Measurements from ENCODE around the gene BBLN. TPM values are rescaled to one million over a fixed set of nuclear protein-coding genes. Genes with fewer than 3 reads are reported as not detected.
A peak's percentile ranks its signal among the peaks of the same experiment; 100 is the strongest.

The BBLN gene
- total RNA-seq, 1 experiment from 2014 or later: 112 TPM

DNA sequence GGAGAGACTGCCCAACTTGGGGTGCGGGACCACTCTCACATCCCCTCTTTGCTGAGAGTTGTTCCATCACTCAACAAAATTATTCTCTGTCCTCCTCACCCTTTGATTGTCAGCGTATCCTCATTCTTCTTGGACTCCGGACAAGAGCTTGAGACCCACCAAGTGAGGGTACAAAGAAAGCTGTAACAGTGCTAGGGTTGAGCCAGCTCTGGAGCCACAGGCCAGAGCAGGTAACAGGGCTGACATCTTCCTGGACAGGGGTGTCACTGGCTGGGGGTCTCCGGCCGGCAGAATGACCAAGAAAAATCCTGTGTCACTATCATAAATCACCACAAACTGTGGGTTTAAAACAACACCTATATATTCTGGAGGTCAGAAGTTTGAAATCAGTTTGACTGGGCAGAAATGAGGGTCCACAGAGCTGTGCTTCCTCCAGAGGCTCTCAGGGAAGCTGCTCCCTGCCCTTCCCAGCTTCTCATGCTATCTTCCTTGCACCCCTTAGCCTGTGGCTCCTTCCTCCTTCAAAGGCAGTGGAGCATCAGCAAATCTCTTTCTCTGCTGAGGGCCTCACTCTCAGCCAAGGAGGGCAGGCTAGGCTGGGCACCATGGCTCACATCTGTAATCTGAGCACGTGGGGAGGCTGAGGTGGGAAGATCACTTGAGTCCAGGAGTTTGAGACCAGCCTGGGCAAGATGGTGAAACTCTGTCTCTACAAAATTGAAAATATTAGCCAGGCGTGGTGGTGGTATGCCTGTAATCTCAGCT is 4.1 kb upstream of the BBLN start:
- H3K4me3 ChIP-seq: no peak overlapping the region
- DNase-seq (ENCODE audit: low read depth in 1 of 2, low spot score in 2 of 2): no peak
- peaks cover 7% of the 10 kb centered on the region for H3K4me1 ChIP-seq (replicated peaks)
- 0 out of 2 replicates have a peak, but pooled peaks cover 4% of the 10 kb centered on the region for H3K9me3 ChIP-seq (replicated peaks)
- no peak overlapping the region for H3K27ac ChIP-seq
- no peaks in the 10 kb centered on the region for H3K27me3 ChIP-seq (replicated peaks)
- no peaks in the 10 kb centered on the region for H3K36me3 ChIP-seq

DNA sequence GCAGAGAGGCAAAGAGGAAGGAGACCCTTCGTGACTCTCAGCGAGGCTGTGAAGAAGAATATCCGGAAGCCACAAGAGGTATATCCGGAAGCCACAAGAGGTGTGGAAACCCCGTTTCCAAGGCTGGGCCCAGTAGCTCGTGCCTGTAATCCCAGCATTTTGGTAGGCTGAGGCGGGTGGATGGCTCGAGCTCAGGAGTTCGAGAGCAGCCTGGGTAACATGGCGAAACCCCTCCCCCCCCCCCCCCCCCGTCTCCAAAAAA is 612 bp upstream of the BBLN start:
- peaks cover 11% of the 10 kb centered on the region for H3K4me1 ChIP-seq (replicated peaks)
- H3K27ac ChIP-seq: no peak overlapping the region
- H3K4me3 ChIP-seq: peak overlapping the region; percentile 71
- H3K9me3 ChIP-seq (replicated peaks): 0 out of 2 replicates have a peak, but pooled peaks cover 4% of the 10 kb centered on the region
- no peaks in the 10 kb centered on the region for H3K27me3 ChIP-seq (replicated peaks)
- no peak for DNase-seq (ENCODE audit: low read depth in 1 of 2, low spot score in 2 of 2)
- peaks cover 20% of the 10 kb centered on the region for H3K36me3 ChIP-seq

DNA sequence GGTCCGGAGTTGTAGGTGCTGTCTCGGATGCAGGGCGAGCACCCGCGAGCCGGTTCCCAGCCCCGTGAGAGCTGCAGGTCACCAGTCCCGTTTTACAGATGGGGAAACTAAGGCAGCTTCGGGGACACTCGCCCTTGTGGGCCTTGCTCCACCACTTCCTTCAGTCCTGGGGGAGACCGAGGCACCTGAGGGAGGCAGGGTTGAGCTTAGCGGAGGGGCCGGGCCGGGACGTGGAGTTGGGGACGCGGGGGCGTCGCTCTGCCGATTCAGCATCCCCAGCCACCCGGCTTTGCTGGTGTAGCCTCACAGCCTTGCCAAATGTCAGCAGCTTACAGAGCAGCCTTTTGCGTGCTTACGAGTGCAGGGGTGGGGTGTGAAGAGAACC is 530 bp downstream of the BBLN start:
- peak in 1 of 2 experiments; percentile 25 for DNase-seq (ENCODE audit: low read depth in 1 of 2, low spot score in 2 of 2)
- peaks cover 25% of the 10 kb centered on the region for H3K36me3 ChIP-seq
- H3K9me3 ChIP-seq (replicated peaks): 0 out of 2 replicates have a peak, but pooled peaks cover 4% of the 10 kb centered on the region
- H3K27me3 ChIP-seq (replicated peaks): no peaks in the 10 kb centered on the region
- H3K4me3 ChIP-seq: peak overlapping the region; percentile 71
- H3K27ac ChIP-seq: 0 out of 2 replicates have a peak overlapping the region, but pooled peaks have one; percentile 7
- peaks cover 11% of the 10 kb centered on the region for H3K4me1 ChIP-seq (replicated peaks)

DNA sequence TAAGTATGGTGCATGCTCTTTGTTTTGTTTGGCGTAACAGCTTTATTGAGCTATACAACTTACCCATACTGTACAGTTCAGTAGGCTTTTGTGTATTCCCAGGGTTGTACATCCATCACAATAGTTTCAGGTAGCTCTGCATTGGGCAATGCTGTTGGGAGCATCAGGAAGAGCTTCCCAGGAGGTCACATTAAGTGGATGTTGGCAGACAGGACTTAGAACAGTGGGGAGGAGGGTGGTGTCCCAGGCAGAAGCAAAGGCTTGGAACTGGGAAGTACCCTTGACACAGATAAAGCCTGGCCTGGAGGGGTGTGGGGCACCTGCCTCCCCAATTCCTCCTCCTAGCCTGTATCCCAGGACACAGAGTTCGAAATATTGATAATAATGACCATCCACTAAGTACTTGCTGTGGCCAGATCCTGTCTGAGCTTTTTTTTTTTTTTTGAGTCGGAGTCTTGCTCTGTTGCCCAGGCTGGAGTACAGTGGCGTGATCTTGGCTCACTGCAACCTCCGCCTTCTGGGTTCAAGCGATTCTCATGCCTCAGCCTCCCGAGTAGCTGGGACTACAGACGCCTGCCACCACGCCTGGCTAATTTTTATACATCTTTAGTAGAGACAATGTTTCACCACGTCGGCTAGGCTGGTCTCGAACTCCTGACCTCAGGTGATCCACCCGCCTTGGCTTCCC is 1.3 kb downstream of the BBLN start:
- Histone ChIP-seq H3K36me3 (peaks cover 31% of the 10 kb centered on the region), H3K27me3 (replicated peaks) (no peaks in the 10 kb centered on the region), H3K4me3 (peak overlapping the region; percentile 71), H3K4me1 (replicated peaks) (peaks cover 11% of the 10 kb centered on the region), H3K9me3 (replicated peaks) (0 out of 2 replicates have a peak, but pooled peaks cover 4% of the 10 kb centered on the region), H3K27ac (no peak overlapping the region)
- no peak for DNase-seq (ENCODE audit: low read depth in 1 of 2, low spot score in 2 of 2)

DNA sequence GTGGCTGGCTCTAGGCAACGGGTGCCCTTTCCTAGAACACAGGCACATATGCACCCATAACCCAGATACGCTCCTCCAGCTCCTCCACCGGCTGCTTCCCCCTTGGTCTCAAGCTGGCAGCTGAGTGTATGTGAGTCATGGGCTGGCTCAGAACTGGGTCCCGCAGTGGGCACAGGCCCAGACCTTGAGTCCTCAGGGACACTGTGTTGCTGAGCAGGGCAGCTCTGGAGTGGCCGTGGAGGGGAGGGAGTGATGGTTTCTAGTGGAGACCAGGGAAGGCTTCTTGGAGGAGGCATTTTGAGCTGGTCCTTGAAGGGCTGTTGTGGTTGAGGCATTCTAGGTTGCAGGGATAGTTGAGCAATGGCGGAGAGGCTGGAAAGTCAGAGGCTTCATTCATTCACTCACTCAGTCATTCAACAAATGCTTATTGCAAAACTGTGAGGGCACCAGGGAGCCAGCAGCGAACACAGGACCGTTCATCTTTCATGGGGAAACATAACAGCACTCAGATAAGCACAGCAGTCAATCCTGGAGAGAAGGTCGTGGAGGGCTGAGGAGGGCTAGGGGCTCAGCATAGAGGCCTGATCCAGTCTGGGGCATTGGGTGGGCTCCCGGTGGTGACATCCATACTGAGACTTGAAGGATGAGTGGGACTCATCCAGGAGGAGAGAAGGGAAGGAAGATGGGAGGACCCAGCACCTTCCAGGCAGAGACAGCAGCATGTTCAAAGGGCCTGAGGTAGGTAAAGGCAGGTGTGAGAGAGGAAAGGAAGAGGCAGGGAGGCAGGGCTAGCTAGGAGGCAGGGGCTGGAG is 2.4 kb downstream of the BBLN start:
- peaks cover 41% of the 10 kb centered on the region for H3K36me3 ChIP-seq
- no peak for DNase-seq (ENCODE audit: low read depth in 1 of 2, low spot score in 2 of 2)
- no peak overlapping the region for H3K27ac ChIP-seq
- no peak overlapping the region for H3K4me3 ChIP-seq
- H3K27me3 ChIP-seq (replicated peaks): no peaks in the 10 kb centered on the region
- peaks cover 11% of the 10 kb centered on the region for H3K4me1 ChIP-seq (replicated peaks)
- 0 out of 2 replicates have a peak, but pooled peaks cover 4% of the 10 kb centered on the region for H3K9me3 ChIP-seq (replicated peaks)

DNA sequence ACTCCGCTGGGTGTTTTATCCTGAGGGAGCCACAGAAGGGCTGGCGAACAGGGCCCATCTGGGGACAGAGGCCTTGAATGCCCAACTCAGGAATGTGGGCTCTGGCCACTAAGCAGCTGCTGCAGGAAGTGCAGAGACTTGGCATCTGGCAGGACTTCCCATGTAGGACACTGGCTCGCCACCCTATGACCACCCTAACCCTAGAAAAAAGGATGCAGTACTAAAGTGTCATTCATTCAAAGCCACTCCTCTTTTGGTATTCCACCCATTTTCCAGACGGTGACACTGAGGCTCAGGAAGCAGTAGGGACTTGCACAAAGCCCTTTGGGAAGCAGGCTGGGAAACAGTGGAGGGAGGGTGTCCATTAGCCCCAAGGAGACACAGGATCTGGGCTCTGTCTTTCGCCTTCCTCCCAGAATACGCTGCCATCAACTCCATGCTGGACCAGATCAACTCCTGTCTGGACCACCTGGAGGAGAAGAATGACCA is 3.0 kb downstream of the BBLN start:
- Histone ChIP-seq H3K9me3 (replicated peaks) (0 out of 2 replicates have a peak, but pooled peaks cover 4% of the 10 kb centered on the region), H3K27ac (no peak overlapping the region), H3K4me1 (replicated peaks) (peaks cover 11% of the 10 kb centered on the region), H3K4me3 (no peak overlapping the region), H3K36me3 (peaks cover 48% of the 10 kb centered on the region), H3K27me3 (replicated peaks) (no peaks in the 10 kb centered on the region)
- DNase-seq (ENCODE audit: low read depth in 1 of 2, low spot score in 2 of 2): no peak

DNA sequence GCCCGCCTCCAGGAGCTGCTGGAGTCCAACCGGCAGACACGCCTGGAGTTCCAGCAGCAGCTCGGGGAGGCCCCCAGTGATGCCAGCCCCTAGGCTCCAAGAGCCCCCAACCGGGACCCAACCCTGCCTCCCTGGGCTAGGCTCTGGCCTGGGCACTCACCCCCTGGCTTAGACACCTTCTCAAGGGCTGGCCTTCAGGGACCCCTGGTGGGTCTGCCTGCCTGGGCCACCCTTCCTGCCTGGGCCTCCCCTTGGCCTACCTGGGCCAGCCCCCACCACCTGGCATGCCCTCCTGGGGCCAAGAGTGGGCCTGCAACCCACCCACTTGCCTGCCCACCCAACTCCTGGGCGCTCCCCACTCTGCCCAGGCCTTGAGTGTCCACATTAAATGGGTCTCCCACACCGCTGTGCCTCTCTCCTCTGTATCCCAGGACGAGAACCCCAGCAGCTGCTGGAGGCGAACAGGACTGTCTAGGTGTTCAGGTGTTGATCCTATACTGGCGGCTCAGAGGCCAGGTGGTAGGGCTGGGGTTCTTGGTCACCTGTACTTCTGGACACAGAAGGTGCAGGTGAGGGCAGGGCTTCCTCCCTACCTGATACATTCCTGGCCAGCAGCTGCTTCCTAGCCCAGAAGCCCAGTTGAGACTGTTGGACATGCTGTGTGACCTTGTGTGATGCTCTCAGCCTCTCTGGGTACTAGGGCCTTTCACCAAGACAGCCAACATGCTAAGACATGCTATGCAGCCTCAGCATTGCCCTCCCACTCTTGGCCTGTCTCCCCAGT is 3.6 kb downstream of the BBLN start:
- Histone ChIP-seq H3K9me3 (replicated peaks) (0 out of 2 replicates have a peak, but pooled peaks cover 4% of the 10 kb centered on the region), H3K4me1 (replicated peaks) (peaks cover 11% of the 10 kb centered on the region), H3K4me3 (no peak overlapping the region), H3K36me3 (peaks cover 53% of the 10 kb centered on the region), H3K27ac (no peak overlapping the region), H3K27me3 (replicated peaks) (no peaks in the 10 kb centered on the region)
- DNase-seq (ENCODE audit: low read depth in 1 of 2, low spot score in 2 of 2): no peak

DNA sequence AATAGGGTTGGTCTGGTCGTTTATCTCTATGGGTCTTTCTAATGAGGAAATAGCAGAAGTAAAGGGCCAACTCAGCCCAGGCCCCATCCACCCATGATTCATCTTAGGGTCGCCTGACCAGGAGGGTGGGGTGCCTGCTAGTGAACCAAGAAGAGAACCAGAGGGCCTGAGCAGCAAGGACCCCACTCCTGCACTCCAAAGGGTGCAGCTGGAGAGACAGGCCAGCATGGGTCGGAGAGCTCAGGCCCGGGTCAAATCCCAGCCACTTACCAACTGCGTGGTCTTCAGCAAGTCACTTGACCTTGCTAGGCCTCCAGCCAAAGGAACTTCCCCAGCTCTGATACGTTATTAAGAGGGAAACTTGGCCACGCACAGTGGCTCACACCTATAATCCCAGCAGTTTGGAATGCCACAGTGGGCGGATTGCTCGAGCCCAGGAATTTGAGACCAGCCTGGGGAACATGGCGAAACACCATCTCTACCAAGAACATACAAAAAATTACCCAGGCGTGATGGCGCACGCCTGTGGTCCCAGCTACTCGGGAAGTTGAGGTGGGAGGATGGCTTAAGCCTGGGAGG is 4.3 kb downstream of the BBLN start:
- Histone ChIP-seq H3K27ac (no peak overlapping the region), H3K4me3 (no peak overlapping the region), H3K9me3 (replicated peaks) (0 out of 2 replicates have a peak, but pooled peaks cover 4% of the 10 kb centered on the region), H3K4me1 (replicated peaks) (peaks cover 11% of the 10 kb centered on the region), H3K36me3 (peaks cover 59% of the 10 kb centered on the region), H3K27me3 (replicated peaks) (no peaks in the 10 kb centered on the region)
- DNase-seq (ENCODE audit: low read depth in 1 of 2, low spot score in 2 of 2): no peak

DNA sequence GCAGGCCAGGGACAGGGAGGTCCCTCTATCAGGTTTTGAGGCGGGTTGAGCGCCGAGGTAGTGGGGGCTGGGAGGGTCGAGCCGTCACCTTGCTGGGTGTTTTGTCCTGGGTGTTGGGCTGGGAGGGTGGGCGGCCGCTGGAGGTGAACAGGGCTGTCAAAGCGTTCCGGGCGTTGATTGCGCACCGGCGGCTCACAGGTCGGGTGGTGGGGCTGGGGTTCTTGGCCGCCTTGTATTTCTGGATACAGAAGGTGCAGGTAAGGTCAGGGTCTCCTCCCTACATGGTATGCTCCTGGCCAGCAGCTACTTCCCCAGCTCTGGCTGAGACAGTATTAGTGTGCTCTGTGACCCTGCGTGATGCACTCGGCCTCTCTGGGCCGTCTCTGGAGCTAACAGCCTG is 6.1 kb downstream of the BBLN start:
- Histone ChIP-seq H3K36me3 (peaks cover 69% of the 10 kb centered on the region), H3K4me1 (replicated peaks) (peaks cover 1% of the 10 kb centered on the region), H3K27ac (no peak overlapping the region), H3K27me3 (replicated peaks) (no peaks in the 10 kb centered on the region), H3K9me3 (replicated peaks) (no peaks in the 10 kb centered on the region), H3K4me3 (no peak overlapping the region)
- no peak for DNase-seq (ENCODE audit: low read depth in 1 of 2, low spot score in 2 of 2)

DNA sequence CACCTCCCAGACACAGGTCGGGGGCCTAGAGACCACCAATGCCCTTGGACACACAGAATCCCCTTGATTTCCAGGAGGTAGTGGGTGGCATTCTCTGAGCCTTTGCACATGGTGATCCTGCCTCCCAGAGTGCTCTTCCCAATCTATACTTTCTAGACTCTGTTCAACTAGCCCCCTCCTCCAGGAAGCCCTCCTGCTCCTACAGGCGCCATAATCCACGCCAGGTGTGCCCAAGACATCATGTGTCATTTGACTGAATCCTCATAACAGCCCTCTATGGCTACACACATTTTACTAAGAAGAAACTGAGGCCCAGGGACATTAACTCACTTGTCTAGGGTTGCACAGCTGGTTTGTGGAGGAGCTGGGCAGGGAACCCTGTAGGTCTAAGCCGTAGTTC is 7.1 kb downstream of the BBLN start:
- peaks cover 69% of the 10 kb centered on the region for H3K36me3 ChIP-seq
- no peaks in the 10 kb centered on the region for H3K27me3 ChIP-seq (replicated peaks)
- no peak for DNase-seq (ENCODE audit: low read depth in 1 of 2, low spot score in 2 of 2)
- H3K9me3 ChIP-seq (replicated peaks): no peaks in the 10 kb centered on the region
- no peak overlapping the region for H3K27ac ChIP-seq
- H3K4me1 ChIP-seq (replicated peaks): no peaks in the 10 kb centered on the region
- no peak overlapping the region for H3K4me3 ChIP-seq

DNA sequence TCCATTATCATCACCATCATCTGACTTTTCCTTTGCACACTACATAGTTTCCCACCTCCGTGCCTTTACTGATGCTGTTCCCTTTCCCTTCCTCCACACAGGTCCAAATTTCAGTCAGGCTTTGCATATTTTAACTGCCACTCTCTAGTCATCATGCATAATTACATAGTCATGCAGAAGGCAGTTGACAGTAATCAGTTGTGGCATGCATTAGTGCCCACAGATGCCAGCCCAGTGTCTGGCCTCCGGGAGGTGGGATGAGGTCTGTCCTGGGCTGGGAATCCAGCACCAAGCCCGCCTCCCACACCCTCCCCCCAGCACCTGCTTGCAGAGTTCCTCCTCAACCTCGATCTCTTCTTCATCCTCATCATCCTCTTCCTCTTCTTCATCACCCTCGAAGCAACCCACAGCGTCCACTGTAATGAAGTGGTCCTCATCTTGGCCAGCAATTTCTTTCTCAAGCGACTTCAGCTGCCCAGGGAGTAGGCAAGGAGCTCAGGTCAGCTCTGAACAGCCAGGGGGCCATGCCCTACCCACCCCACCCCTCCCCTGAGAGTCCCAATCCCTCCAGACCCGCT is 8.8 kb downstream of the BBLN start:
- Histone ChIP-seq H3K4me1 (replicated peaks) (no peaks in the 10 kb centered on the region), H3K36me3 (peaks cover 60% of the 10 kb centered on the region), H3K4me3 (no peak overlapping the region), H3K9me3 (replicated peaks) (no peaks in the 10 kb centered on the region), H3K27me3 (replicated peaks) (no peaks in the 10 kb centered on the region), H3K27ac (no peak overlapping the region)
- no peak for DNase-seq (ENCODE audit: low read depth in 1 of 2, low spot score in 2 of 2)

DNA sequence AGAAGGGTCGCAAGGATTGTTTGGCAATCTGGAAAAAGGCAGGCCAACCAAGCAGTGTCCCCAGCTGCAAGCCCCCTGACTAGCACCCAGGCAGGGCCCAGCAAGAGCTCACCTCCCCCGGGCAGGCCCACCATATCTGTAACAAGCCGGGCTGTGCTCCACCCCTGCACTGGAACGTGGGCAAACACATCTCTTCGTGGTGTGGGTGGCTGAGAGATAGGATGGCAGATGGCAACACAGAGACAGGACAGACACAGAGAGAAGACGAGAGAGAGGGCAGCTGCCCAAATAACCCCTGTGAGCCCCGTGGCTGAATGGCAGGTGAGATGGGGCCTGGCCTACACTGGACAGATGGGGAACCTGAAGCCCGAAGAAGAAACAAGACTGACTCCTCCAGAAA is 9.4 kb downstream of the BBLN start:
- no peaks in the 10 kb centered on the region for H3K9me3 ChIP-seq (replicated peaks)
- H3K4me1 ChIP-seq (replicated peaks): no peaks in the 10 kb centered on the region
- H3K36me3 ChIP-seq: peaks cover 59% of the 10 kb centered on the region
- DNase-seq (ENCODE audit: low read depth in 1 of 2, low spot score in 2 of 2): no peak
- H3K4me3 ChIP-seq: no peak overlapping the region
- no peak overlapping the region for H3K27ac ChIP-seq
- no peaks in the 10 kb centered on the region for H3K27me3 ChIP-seq (replicated peaks)
